OCI-LY7 (cell line): Measurements from ENCODE around the gene ARHGEF10L.

Experiments used
- CTCF ChIP-seq: fragments of 200-600 bp; sonication (generic); conservative IDR thresholded peaks from 2 replicates; pipeline ENCODE4 v1.5.1; 2014; ENCODE audit warnings: mild to moderate bottlenecking, antibody characterized with exemption, low read length, moderate library complexity, mixed read lengths
- EZH2phosphoT487 ChIP-seq: fragments of 200-600 bp; sonication (generic); IDR thresholded peaks from 2 replicates; pipeline ENCODE4 v1.6.1; 2018; ENCODE audit warnings: low read depth, borderline replicate concordance, mild to moderate bottlenecking, mixed run types, antibody characterized with exemption, low read length, moderate library complexity, mixed read lengths

GRCh38 chr1:17510138-17510537 lies 29.4 kb upstream of the ARHGEF10L start:
- TF ChIP-seq CTCF: no peak
- TF ChIP-seq EZH2phosphoT487: no peak
